ENCODE measurements around the gene TCF7L2.
A peak's percentile ranks its signal among the peaks of the same experiment; 100 is the strongest.

Gene TCF7L2

GRCh38 chr10:113080925-113081229, 130.8 kb downstream of the TCF7L2 start:
- no peaks in the 10 kb centered on the region for H3K9me3 Mint-ChIP-seq

GRCh38 chr10:113084031-113084430, 134.0 kb downstream of the TCF7L2 start:
- H3K27me3 Mint-ChIP-seq (ENCODE audit: low read depth), result no peaks in the 10 kb centered on the region
- no peak overlapping the region for H3K4me3 Mint-ChIP-seq
- H3K27ac Mint-ChIP-seq, result no peak overlapping the region
- peaks cover 24% of the 10 kb centered on the region for H3K36me3 Mint-ChIP-seq (ENCODE audit: low read depth)
- no peaks in the 10 kb centered on the region for H3K9me3 Mint-ChIP-seq
- peaks cover 8% of the 10 kb centered on the region for H3K4me1 Mint-ChIP-seq
- TF ChIP-seq CTCF (IDR thresholded peaks at IDR 0.05; ENCODE audit: unreplicated experiment in 3 of 3), result no peak

More at GRCh38 chr10:113080925-113081229, 130.8 kb downstream of the TCF7L2 start:
- Mint-ChIP-seq H3K27ac (no peak overlapping the region), H3K36me3 (ENCODE audit: low read depth) (peaks cover 11% of the 10 kb centered on the region), H3K27me3 (ENCODE audit: low read depth) (no peaks in the 10 kb centered on the region), H3K4me3 (no peak overlapping the region), H3K4me1 (no peaks in the 10 kb centered on the region)
- no peak for TF ChIP-seq CTCF (IDR thresholded peaks at IDR 0.05; ENCODE audit: unreplicated experiment in 3 of 3)

GRCh38 chr10:113085776-113086175, 135.7 kb downstream of the TCF7L2 start:
- no peaks in the 10 kb centered on the region for H3K9me3 Mint-ChIP-seq
- peaks cover 30% of the 10 kb centered on the region for H3K36me3 Mint-ChIP-seq (ENCODE audit: low read depth)
- peaks cover 8% of the 10 kb centered on the region for H3K4me1 Mint-ChIP-seq

GRCh38 chr10:113086282-113086681, 136.2 kb downstream of the TCF7L2 start:
- peaks cover 34% of the 10 kb centered on the region for H3K36me3 Mint-ChIP-seq (ENCODE audit: low read depth)
- H3K9me3 Mint-ChIP-seq, result no peaks in the 10 kb centered on the region
- no peak overlapping the region for H3K4me3 Mint-ChIP-seq
- H3K27ac Mint-ChIP-seq, result peak overlapping the region in 1 of 3 experiments; percentile 51
- H3K27me3 Mint-ChIP-seq (ENCODE audit: low read depth), result no peaks in the 10 kb centered on the region
- H3K4me1 Mint-ChIP-seq, result peaks cover 8% of the 10 kb centered on the region
- no peak for TF ChIP-seq CTCF (IDR thresholded peaks at IDR 0.05; ENCODE audit: unreplicated experiment in 3 of 3)

More at GRCh38 chr10:113085776-113086175, 135.7 kb downstream of the TCF7L2 start:
- no peak for TF ChIP-seq CTCF (IDR thresholded peaks at IDR 0.05; ENCODE audit: unreplicated experiment in 3 of 3)
- H3K4me3 Mint-ChIP-seq, result no peak overlapping the region
- no peaks in the 10 kb centered on the region for H3K27me3 Mint-ChIP-seq (ENCODE audit: low read depth)
- peak overlapping the region in 1 of 3 experiments; percentile 51 for H3K27ac Mint-ChIP-seq

- H3K9me3 Mint-ChIP-seq, result no peaks in the 10 kb centered on the region
- no peaks in the 10 kb centered on the region for H3K27me3 Mint-ChIP-seq (ENCODE audit: low read depth)
- peaks cover 8% of the 10 kb centered on the region for H3K4me1 Mint-ChIP-seq
- no peak overlapping the region for H3K4me3 Mint-ChIP-seq
- H3K27ac Mint-ChIP-seq, result peak overlapping the region in 1 of 3 experiments; percentile 21
- H3K36me3 Mint-ChIP-seq (ENCODE audit: low read depth), result peaks cover 45% of the 10 kb centered on the region
- no peak for TF ChIP-seq CTCF (IDR thresholded peaks at IDR 0.05; ENCODE audit: unreplicated experiment in 3 of 3)
Observed at GRCh38 chr10:113087165-113088029, 137.3 kb downstream of the TCF7L2 start.

GRCh38 chr10:113088194-113088593, 138.1 kb downstream of the TCF7L2 start:
- peaks cover 12% of the 10 kb centered on the region for H3K4me1 Mint-ChIP-seq
- no peaks in the 10 kb centered on the region for H3K9me3 Mint-ChIP-seq

More at GRCh38 chr10:113088194-113088593, 138.1 kb downstream of the TCF7L2 start:
- peaks cover 53% of the 10 kb centered on the region for H3K36me3 Mint-ChIP-seq (ENCODE audit: low read depth)
- no peak for TF ChIP-seq CTCF (IDR thresholded peaks at IDR 0.05; ENCODE audit: unreplicated experiment in 3 of 3)
- no peak overlapping the region for H3K27ac Mint-ChIP-seq
- H3K4me3 Mint-ChIP-seq, result no peak overlapping the region
- H3K27me3 Mint-ChIP-seq (ENCODE audit: low read depth), result no peaks in the 10 kb centered on the region

All from nephron (organoid).